BJ (cell line): ENCODE data around the gene DDX39B. TPM values are rescaled to one million over a fixed set of nuclear protein-coding genes. Genes with fewer than 3 reads are reported as not detected.
A peak's percentile ranks its signal among the peaks of the same experiment; 100 is the strongest.

Experiments used
- CTCF ChIA-PET: fragments of 350-600 bp; formaldehyde crosslinking; extraction: SDS; loops from one replicate; lab custom pipeline; 2021; ENCODE audit warnings: antibody characterized with exemption, inconsistent platforms; lab: Yijun Ruan, JAX
- POLR2A ChIA-PET: fragments of 300-600 bp; sonication (Branson Sonifier 250); formaldehyde crosslinking; extraction: SDS; loops from one replicate; lab custom pipeline; 2021; ENCODE audit warnings: antibody characterized with exemption; lab: Charles Lee
- DNase-seq: peaks from one replicate; pipeline ENCODE4 v3.0.0-alpha.2; 2011; ENCODE audit warnings: low read depth
- H3K27me3 ChIP-seq: 2 replicates; pipeline ENCODE4 v1.6.0; 2011; ENCODE audit warnings: low read length; ENCODE audit not compliant: control insufficient read depth, insufficient read depth
- H3K36me3 ChIP-seq: 2 replicates; pipeline ENCODE4 v1.5.1; 2011; ENCODE audit warnings: low read length; ENCODE audit not compliant: control insufficient read depth, insufficient read depth
- H3K4me3 ChIP-seq: 2 replicates; pipeline ENCODE4 v1.5.1; 2011; ENCODE audit warnings: low read depth, mild to moderate bottlenecking, control low read depth, low read length
- polyA plus RNA-seq: library from polyadenylated mRNA; depleted of rRNA; stranded (reverse); fragments of >200 nt; gene quantifications from 2 replicates; pipeline ENCODE4 v1.2.3, GENCODE V29; 2011
- TF ChIP-seq, protein P1 (sequence below): IDR thresholded peaks from 2 replicates; pipeline ENCODE4 v1.5.1; 2011; ENCODE audit warnings: low read depth, mild to moderate bottlenecking, control low read depth, inconsistent platforms, low read length, moderate library complexity; ENCODE audit not compliant: insufficient read depth

Gene DDX39B
- polyA plus RNA-seq, 1 experiment: 584 TPM

DNA sequence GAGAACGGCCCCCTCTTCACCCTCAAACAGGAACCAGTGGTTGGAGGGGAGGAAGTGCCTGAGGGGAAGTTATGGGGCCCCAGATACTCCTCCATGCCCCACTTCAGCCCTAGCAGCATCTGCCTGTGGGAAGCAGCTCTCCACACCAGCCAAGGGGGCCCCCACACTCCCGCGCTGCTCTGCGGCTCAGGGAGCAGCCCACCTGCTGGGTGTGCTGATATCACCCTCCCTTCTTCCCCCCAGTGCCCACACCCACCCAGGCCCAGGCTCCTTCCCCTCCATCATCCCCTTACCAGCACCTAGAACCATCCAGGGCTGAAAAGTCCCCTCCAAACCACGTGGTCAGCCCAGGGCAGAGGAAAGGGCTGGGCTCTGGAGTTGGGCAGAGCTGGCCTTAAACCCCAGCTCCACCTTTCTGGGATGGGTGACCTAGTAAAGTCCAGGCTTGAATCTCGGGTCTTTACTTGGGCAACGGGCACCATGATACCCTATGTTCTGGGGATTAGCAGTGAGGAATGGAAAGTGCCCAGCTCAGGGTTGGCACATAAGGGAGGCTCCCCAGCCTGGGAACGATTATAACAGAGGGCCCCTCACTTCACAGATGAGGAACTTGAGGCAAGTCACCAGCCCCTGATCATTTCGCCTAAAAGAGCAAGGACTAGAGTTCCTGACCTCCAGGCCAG is 44.9 kb upstream of the DDX39B start:
- Histone ChIP-seq H3K36me3 (no peaks in the 10 kb centered on the region), H3K27me3 (no peaks in the 10 kb centered on the region), H3K4me3 (no peak overlapping the region)
- DNase-seq: no peak
- CTCF ChIA-PET: interaction anchor here (0.8 to 15.5 kb wide), 5 partner anchors 9 to 39 kb away, joined by 3 to 182 read pairs (median 5); partner anchors contain the start of genes ATP6V1G2, NCR3 and NFKBIL1
- POLR2A ChIA-PET: no interaction called here
- TF ChIP-seq, protein P1, sequence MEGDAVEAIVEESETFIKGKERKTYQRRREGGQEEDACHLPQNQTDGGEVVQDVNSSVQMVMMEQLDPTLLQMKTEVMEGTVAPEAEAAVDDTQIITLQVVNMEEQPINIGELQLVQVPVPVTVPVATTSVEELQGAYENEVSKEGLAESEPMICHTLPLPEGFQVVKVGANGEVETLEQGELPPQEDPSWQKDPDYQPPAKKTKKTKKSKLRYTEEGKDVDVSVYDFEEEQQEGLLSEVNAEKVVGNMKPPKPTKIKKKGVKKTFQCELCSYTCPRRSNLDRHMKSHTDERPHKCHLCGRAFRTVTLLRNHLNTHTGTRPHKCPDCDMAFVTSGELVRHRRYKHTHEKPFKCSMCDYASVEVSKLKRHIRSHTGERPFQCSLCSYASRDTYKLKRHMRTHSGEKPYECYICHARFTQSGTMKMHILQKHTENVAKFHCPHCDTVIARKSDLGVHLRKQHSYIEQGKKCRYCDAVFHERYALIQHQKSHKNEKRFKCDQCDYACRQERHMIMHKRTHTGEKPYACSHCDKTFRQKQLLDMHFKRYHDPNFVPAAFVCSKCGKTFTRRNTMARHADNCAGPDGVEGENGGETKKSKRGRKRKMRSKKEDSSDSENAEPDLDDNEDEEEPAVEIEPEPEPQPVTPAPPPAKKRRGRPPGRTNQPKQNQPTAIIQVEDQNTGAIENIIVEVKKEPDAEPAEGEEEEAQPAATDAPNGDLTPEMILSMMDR: no peak

DNA sequence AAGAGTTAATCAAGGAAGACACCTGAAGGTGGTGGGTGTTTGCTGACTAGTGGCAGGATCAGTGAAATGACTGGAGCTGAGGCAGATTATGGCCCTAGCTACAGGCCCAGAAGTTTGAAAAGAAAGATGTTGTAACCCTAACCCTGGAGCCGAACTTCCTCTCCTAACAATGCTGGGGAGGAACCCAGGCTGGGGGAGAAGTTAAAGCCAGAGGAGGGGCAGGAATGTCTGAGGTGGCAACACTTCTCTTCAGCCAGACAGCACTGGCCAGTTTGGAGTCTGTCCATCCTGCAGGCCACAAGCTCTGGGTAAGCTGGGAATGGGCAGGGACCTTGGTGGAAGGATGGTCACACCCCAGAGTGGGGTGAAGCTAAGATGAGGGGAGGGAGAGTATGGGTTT is 44.2 kb upstream of the DDX39B start, which contains the start of gene LST1:
LST1 (plus strand) TSS at position 270 of the 400 bp plus-strand sequence. CDS start 1,023 bp downstream, outside the sequence.
- Histone ChIP-seq H3K36me3 (no peaks in the 10 kb centered on the region), H3K27me3 (no peaks in the 10 kb centered on the region), H3K4me3 (no peak within 1 kb of the TSS)
- TF ChIP-seq, protein P1: no peak
- POLR2A ChIA-PET: no interaction called here
- no peak for DNase-seq
- CTCF ChIA-PET: interaction anchor here (0.9 to 15.5 kb wide), 5 partner anchors 9 to 38 kb away, joined by 3 to 182 read pairs (median 5); partner anchors contain the start of genes ATP6V1G2, NCR3 and NFKBIL1

DNA sequence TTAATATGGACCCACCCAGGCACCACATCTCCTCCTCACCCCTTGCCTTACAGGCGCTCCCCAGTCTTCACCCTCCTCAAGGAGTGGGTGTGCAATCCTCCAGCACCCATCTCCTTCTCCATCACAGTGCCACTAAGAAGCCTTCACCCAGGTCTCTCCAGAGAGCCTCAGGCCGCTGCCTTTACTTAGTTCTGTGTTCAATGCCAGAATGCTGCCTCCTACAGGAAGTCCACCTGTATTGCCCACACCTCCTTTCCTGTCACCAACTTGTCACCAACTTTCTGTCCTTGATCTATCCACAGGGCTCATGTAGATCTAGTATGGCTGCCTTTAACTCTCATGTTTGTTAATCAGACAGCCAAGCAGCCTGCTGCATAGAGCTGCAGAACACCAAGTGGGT is 43.7 kb upstream of the DDX39B start:
- Histone ChIP-seq H3K36me3 (no peaks in the 10 kb centered on the region), H3K4me3 (no peak overlapping the region), H3K27me3 (no peaks in the 10 kb centered on the region)
- no peak for DNase-seq
- ChIA-PET CTCF (interaction anchor here (0.9 to 15.5 kb wide), 5 partner anchors 9 to 37 kb away, joined by 3 to 182 read pairs (median 5); partner anchors contain the start of genes ATP6V1G2, NCR3 and NFKBIL1), POLR2A (no interaction called here)
- TF ChIP-seq, protein P1: peak; percentile 26; the same call in 1 of the 2 replicates

DNA sequence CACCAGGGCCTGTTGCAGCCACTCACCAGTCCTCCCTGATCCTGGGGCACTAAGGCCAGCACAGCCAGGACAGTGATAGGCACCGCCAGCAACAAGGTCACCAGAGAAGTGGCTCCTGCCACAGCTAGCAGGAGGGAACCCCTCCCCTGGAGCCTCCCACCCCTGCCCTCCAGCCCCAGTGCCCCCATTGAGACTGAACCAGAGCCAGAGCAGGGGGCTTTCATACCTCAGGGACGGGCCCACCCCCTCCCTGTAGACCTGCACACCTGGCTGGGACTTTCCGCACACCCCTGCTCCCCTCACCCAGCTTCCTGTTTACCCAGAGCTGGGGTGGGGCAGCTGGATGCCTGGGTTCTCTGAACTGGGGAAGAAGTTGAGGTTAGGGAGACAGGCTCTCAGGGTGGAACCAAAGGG is 40.4 kb upstream of the DDX39B start, which contains the start of gene LTB:
LTB (minus strand) TSS at position 195 of the 414 bp plus-strand sequence; CDS start at position 188, 7 bp downstream.
- POLR2A ChIA-PET: no interaction called here
- CTCF ChIA-PET: interaction anchor here (0.8 to 15.5 kb wide), 11 partner anchors 7 to 88 kb away, joined by 3 to 182 read pairs (median 8); partner anchors contain the start of genes ATP6V1G2, LTA, NCR3 and NFKBIL1

More for the DNA sequence above, 40.4 kb upstream of the DDX39B start, which contains the start of gene LTB:
- no peak for DNase-seq
- TF ChIP-seq, protein P1: no peak
- no peaks in the 10 kb centered on the region for H3K27me3 ChIP-seq
- peak within 1 kb of the TSS; percentile 75 for H3K4me3 ChIP-seq
- no peaks in the 10 kb centered on the region for H3K36me3 ChIP-seq
